Liver (tissue), 9 donors: ENCODE measurements around the gene CAMKK1. TPM values are rescaled to one million over a fixed set of nuclear protein-coding genes. Genes with fewer than 3 reads are reported as not detected.

Source experiments
- DNase-seq: peaks from one replicate; pipeline ENCODE4 v3.0.0-alpha.2; 2017; ENCODE audit warnings: low spot score
- H3K27ac ChIP-seq, 2 donors: one replicate each; pipeline ENCODE4 v1.7.0; 2013; ENCODE audit warnings: inconsistent platforms in 2 of 2, low read length in 2 of 2, control low read depth in 1 of 2, low read depth in 1 of 2, mild to moderate bottlenecking in 1 of 2
- H3K27me3 ChIP-seq, 4 donors: one replicate each; pipeline versions ENCODE4 v1.6.1 to v1.7.0; 2013; ENCODE audit warnings: low read length in 3 of 4, inconsistent platforms in 1 of 4, mild to moderate bottlenecking in 1 of 4, moderate library complexity in 1 of 4; ENCODE audit not compliant: control insufficient read depth in 4 of 4, insufficient read depth in 4 of 4
- H3K36me3 ChIP-seq, 4 donors: one replicate each; pipeline versions ENCODE4 v1.6.1 to v1.7.0; 2013; ENCODE audit warnings: low read length in 3 of 4, mild to moderate bottlenecking in 3 of 4, low read depth in 1 of 4, moderate library complexity in 1 of 4; ENCODE audit not compliant: control insufficient read depth in 4 of 4, insufficient read depth in 3 of 4
- H3K4me1 ChIP-seq, 4 donors: one replicate each; pipeline versions ENCODE4 v1.6.1 to v1.7.0; 2013; ENCODE audit warnings: low read length in 3 of 4, mild to moderate bottlenecking in 3 of 4, moderate library complexity in 1 of 4; ENCODE audit not compliant: control insufficient read depth in 4 of 4, insufficient read depth in 4 of 4
- H3K4me3 ChIP-seq, 3 donors: one replicate each; pipeline versions ENCODE4 v1.6.1 to v1.7.0; 2013; ENCODE audit warnings: low read length in 3 of 3, control low read depth in 1 of 3, low read depth in 1 of 3, mild to moderate bottlenecking in 1 of 3
- H3K9ac ChIP-seq, 2 donors: one replicate each; pipeline ENCODE4 v1.7.0; 2013; ENCODE audit warnings: low read length in 2 of 2, mild to moderate bottlenecking in 2 of 2, moderate library complexity in 2 of 2, control low read depth in 1 of 2, low read depth in 1 of 2
- H3K9me3 ChIP-seq, 4 donors: one replicate each; pipeline versions ENCODE4 v1.6.1 to v1.7.0; 2013; ENCODE audit warnings: low read length in 3 of 4; ENCODE audit not compliant: control insufficient read depth in 4 of 4
- ATF3 ChIP-seq: IDR thresholded peaks from 2 replicates; pipeline ENCODE4 v1.6.1; 2016; ENCODE audit warnings: antibody characterized with exemption
- CTCF ChIP-seq: fragments of 150-350 bp; IDR thresholded peaks from 2 replicates; pipeline ENCODE4 v1.5.1; 2017; ENCODE audit warnings: improper control_type of control experiment, low read depth, low read length; ENCODE audit not compliant: missing input control
- EGR1 ChIP-seq, 2 donors: IDR thresholded peaks; 2 replicates each; pipeline ENCODE4 v1.6.1; 2016 to 2018; ENCODE audit warnings: antibody characterized with exemption in 2 of 2, low read depth in 2 of 2
- FOXA1 ChIP-seq: IDR thresholded peaks from 2 replicates; pipeline ENCODE4 v1.6.1; 2016; ENCODE audit warnings: antibody characterized with exemption
- FOXA2 ChIP-seq: IDR thresholded peaks from 2 replicates; pipeline ENCODE4 v1.6.1; 2016; ENCODE audit warnings: antibody characterized with exemption
- GABPA ChIP-seq, 2 donors: IDR thresholded peaks in 1 of 2; conservative IDR thresholded peaks in 1 of 2; 2 replicates each; pipeline ENCODE4 v1.6.1; 2016; ENCODE audit warnings: antibody characterized with exemption in 2 of 2, mild to moderate bottlenecking in 1 of 2, moderate library complexity in 1 of 2
- HNF4A ChIP-seq, 2 donors: conservative IDR thresholded peaks; 2 replicates each; pipeline ENCODE4 v1.6.1; 2016; ENCODE audit warnings: antibody characterized with exemption in 2 of 2, mild to moderate bottlenecking in 2 of 2
- HNF4G ChIP-seq: IDR thresholded peaks from 2 replicates; pipeline ENCODE4 v1.6.1; 2016; ENCODE audit warnings: antibody characterized with exemption
- JUND ChIP-seq, 2 donors: IDR thresholded peaks; 2 replicates each; pipeline ENCODE4 v1.6.1; 2016; ENCODE audit warnings: antibody characterized with exemption in 2 of 2
- NR2F2 ChIP-seq: IDR thresholded peaks from 2 replicates; pipeline ENCODE4 v1.6.1; 2016; ENCODE audit warnings: antibody characterized with exemption
- RAD21 ChIP-seq, 2 donors: IDR thresholded peaks; 2 replicates each; pipeline ENCODE4 v1.6.1; 2016; ENCODE audit warnings: antibody characterized with exemption in 2 of 2, mild to moderate bottlenecking in 2 of 2
- REST ChIP-seq: IDR thresholded peaks from 2 replicates; pipeline ENCODE4 v1.6.1; 2016; ENCODE audit warnings: antibody characterized with exemption, mild to moderate bottlenecking
- RXRA ChIP-seq, 2 donors: IDR thresholded peaks; 2 replicates each; pipeline ENCODE4 v1.6.1; 2017 to 2018; ENCODE audit warnings: antibody characterized with exemption in 2 of 2, mild to moderate bottlenecking in 1 of 2
- SP1 ChIP-seq: IDR thresholded peaks from 2 replicates; pipeline ENCODE4 v1.6.1; 2018; ENCODE audit warnings: antibody characterized with exemption, mild to moderate bottlenecking
- TAF1 ChIP-seq: conservative IDR thresholded peaks from 2 replicates; pipeline ENCODE4 v1.6.1; 2016; ENCODE audit warnings: antibody characterized with exemption, mild to moderate bottlenecking
- YY1 ChIP-seq: IDR thresholded peaks from 2 replicates; pipeline ENCODE4 v1.6.1; 2016; ENCODE audit warnings: antibody characterized with exemption, mild to moderate bottlenecking
- WGBS: extraction: QIAGEN DNeasy Blood & Tissue Kit; methylation state at CpG from one replicate; pipeline ENCODE4 v1.1.7; 2013; 5-methylcytosine and 5-hydroxymethylcytosine counted together
- polyA plus RNA-seq, 2 donors: library from polyadenylated mRNA; stranded (reverse) in 1 of 2; unstranded in 1 of 2; fragments of 200-250 nt in 1 of 2; fragments of >200 nt in 1 of 2; fragmentation: Nextera tagmentation in 1 of 2; extraction: Ambion mirVana in 1 of 2; gene quantifications; one replicate each; pipeline versions ENCODE4 v1.2.1 to v1.2.3, GENCODE V29; 2013 to 2015
- total RNA-seq, 2 donors: library from RNA; depleted of rRNA; stranded (reverse); fragments of >200 nt; gene quantifications; one replicate each; pipeline ENCODE4 v1.2.3, GENCODE V29; 2014
- TF ChIP-seq, protein P1 (sequence below): IDR thresholded peaks from 2 replicates; pipeline ENCODE4 v1.6.1; 2016; ENCODE audit warnings: antibody characterized with exemption
- TF ChIP-seq, protein P2 (sequence below): IDR thresholded peaks from 2 replicates; pipeline ENCODE4 v1.6.1; 2016; ENCODE audit warnings: antibody characterized with exemption
- donor health status: healthy.
- donor health status: healthy.
- donor health status: healthy.
- donor health status: healthy.
- donor health status: healthy.

The CAMKK1 gene
- total and polyA plus RNA-seq, 4 donors, result 0.24 to 0.67 (median 0.50) TPM

- TF ChIP-seq REST (no peak), JUND (IDR thresholded peaks at IDR 0.05) (no peak), SP1 (no peak), GABPA (IDR thresholded peaks at IDR 0.05 in 1 of 2, conservative IDR thresholded peaks at IDR 0.05 in 1 of 2) (no peak)
Observed at GRCh38 chr17:3867106-3867505, 25.7 kb downstream of the CAMKK1 start (continued).

DNA sequence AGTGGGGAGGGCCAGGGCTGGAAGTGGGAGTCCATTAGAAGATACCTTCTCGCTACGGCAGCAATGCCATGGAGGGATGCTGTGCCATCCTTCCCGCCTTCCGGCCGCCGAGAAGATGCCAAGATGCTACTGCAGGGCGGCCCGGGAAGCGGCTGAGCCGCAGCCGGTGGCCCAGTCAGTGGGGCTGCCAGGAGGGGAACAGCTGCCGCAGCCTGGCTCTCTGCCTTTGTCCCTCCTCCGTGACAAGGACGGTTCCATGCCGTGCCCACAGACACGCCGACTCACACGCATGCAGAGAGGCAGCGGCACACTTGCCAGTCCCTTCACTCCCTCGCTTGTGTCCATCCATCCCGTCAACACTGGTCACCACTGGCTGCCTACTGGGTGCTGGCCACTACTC, 26.6 kb downstream of the CAMKK1 start:
- no peak for TF ChIP-seq SP1
- TF ChIP-seq GABPA (IDR thresholded peaks at IDR 0.05 in 1 of 2, conservative IDR thresholded peaks at IDR 0.05 in 1 of 2), result no peak
- no peak for TF ChIP-seq FOXA1
- TF ChIP-seq HNF4A (conservative IDR thresholded peaks at IDR 0.05), result no peak
- no peak for TF ChIP-seq EGR1 (IDR thresholded peaks at IDR 0.05; ENCODE audit: low read depth in 2 of 2)
- TF ChIP-seq NR2F2, result no peak
- TF ChIP-seq RAD21 (IDR thresholded peaks at IDR 0.05), result no peak
- TF ChIP-seq RXRA (IDR thresholded peaks at IDR 0.05), result no peak
- TF ChIP-seq, protein P1, sequence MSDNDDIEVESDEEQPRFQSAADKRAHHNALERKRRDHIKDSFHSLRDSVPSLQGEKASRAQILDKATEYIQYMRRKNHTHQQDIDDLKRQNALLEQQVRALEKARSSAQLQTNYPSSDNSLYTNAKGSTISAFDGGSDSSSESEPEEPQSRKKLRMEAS, result no peak
- Histone ChIP-seq H3K9me3 (no peaks in the 10 kb centered on the region), H3K4me1 (no peaks in the 10 kb centered on the region), H3K9ac (no peak overlapping the region), H3K27ac (no peak overlapping the region), H3K27me3 (no peaks in the 10 kb centered on the region), H3K36me3 (no peaks in the 10 kb centered on the region), H3K4me3 (no peak overlapping the region)
- WGBS, result 94% methylated on average over 21 of the region's 21 CpGs
- no peak for DNase-seq

- no peak for TF ChIP-seq TAF1
- no peak for TF ChIP-seq RAD21 (IDR thresholded peaks at IDR 0.05)
- TF ChIP-seq SP1, result no peak
- TF ChIP-seq JUND (IDR thresholded peaks at IDR 0.05), result no peak
- no peak for TF ChIP-seq CTCF
- TF ChIP-seq HNF4G, result no peak
- TF ChIP-seq HNF4A (conservative IDR thresholded peaks at IDR 0.05), result no peak
- no peak for TF ChIP-seq REST
- no peak for TF ChIP-seq NR2F2
- TF ChIP-seq FOXA2, result no peak
- TF ChIP-seq RXRA (IDR thresholded peaks at IDR 0.05), result no peak
- no peak for TF ChIP-seq FOXA1
- TF ChIP-seq YY1, result no peak
- no peak for TF ChIP-seq GABPA (IDR thresholded peaks at IDR 0.05 in 1 of 2, conservative IDR thresholded peaks at IDR 0.05 in 1 of 2)
- TF ChIP-seq, protein P2, sequence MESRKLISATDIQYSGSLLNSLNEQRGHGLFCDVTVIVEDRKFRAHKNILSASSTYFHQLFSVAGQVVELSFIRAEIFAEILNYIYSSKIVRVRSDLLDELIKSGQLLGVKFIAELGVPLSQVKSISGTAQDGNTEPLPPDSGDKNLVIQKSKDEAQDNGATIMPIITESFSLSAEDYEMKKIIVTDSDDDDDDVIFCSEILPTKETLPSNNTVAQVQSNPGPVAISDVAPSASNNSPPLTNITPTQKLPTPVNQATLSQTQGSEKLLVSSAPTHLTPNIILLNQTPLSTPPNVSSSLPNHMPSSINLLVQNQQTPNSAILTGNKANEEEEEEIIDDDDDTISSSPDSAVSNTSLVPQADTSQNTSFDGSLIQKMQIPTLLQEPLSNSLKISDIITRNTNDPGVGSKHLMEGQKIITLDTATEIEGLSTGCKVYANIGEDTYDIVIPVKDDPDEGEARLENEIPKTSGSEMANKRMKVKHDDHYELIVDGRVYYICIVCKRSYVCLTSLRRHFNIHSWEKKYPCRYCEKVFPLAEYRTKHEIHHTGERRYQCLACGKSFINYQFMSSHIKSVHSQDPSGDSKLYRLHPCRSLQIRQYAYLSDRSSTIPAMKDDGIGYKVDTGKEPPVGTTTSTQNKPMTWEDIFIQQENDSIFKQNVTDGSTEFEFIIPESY, result no peak
- TF ChIP-seq ATF3, result no peak
- no peak for TF ChIP-seq EGR1 (IDR thresholded peaks at IDR 0.05; ENCODE audit: low read depth in 2 of 2)
- TF ChIP-seq, protein P1, result no peak
- Histone ChIP-seq H3K9me3 (no peaks in the 10 kb centered on the region), H3K36me3 (no peaks in the 10 kb centered on the region), H3K27me3 (no peaks in the 10 kb centered on the region), H3K9ac (no peak overlapping the region), H3K4me1 (no peaks in the 10 kb centered on the region), H3K4me3 (no peak overlapping the region), H3K27ac (no peak overlapping the region)
- DNase-seq, result no peak
- 78% methylated on average over 8 of the region's 8 CpGs for WGBS
Observed at GRCh38 chr17:3865176-3865575, 27.7 kb downstream of the CAMKK1 start.
